Measurements from ENCODE around the gene NCMAP. TPM values are rescaled to one million over a fixed set of nuclear protein-coding genes. Genes with fewer than 3 reads are reported as not detected.
"Not testable (repeated sequence)": the region's sequence is repeated elsewhere in the genome, so short reads cannot be mapped to it uniquely, and the experiment has no call there.

Gene NCMAP
- total RNA-seq, 1 donor from 2014 or later = 2.1 TPM

GRCh38 chr1:24526940-24527542, 28.8 kb upstream of the NCMAP start:
- Mint-ChIP-seq H3K27me3 (no peaks in the 10 kb centered on the region), H3K27ac (no peak overlapping the region), H3K9me3 (no peaks in the 10 kb centered on the region), H3K36me3 (no peaks in the 10 kb centered on the region), H3K4me1 (ENCODE audit: unreplicated experiment) (peaks cover 5% of the 10 kb centered on the region), H3K4me3 (no peak overlapping the region)
- peak; percentile 76 for TF ChIP-seq CTCF (conservative IDR thresholded peaks at IDR 0.05)
- DNase-seq (ENCODE audit: extremely low spot score, unreplicated experiment) = no peak

GRCh38 chr1:24528744-24529143, 27.1 kb upstream of the NCMAP start:
- DNase-seq (ENCODE audit: extremely low spot score, unreplicated experiment) = no peak
- Mint-ChIP-seq H3K9me3 (no peaks in the 10 kb centered on the region), H3K4me3 (no peak overlapping the region), H3K36me3 (no peaks in the 10 kb centered on the region), H3K4me1 (ENCODE audit: unreplicated experiment) (peaks cover 5% of the 10 kb centered on the region), H3K27me3 (no peaks in the 10 kb centered on the region), H3K27ac (no peak overlapping the region)
- no peak for TF ChIP-seq CTCF (conservative IDR thresholded peaks at IDR 0.05)

GRCh38 chr1:24529292-24529691, 26.6 kb upstream of the NCMAP start:
- H3K27ac Mint-ChIP-seq; H3K4me1 Mint-ChIP-seq (ENCODE audit: unreplicated experiment); H3K4me3 Mint-ChIP-seq; H3K36me3 Mint-ChIP-seq; H3K27me3 Mint-ChIP-seq; DNase-seq (ENCODE audit: extremely low spot score, unreplicated experiment); H3K9me3 Mint-ChIP-seq: not testable (repeated sequence)

GRCh38 chr1:24535021-24535424, 20.9 kb upstream of the NCMAP start:
- Mint-ChIP-seq H3K36me3 (peaks cover 4% of the 10 kb centered on the region), H3K4me1 (ENCODE audit: unreplicated experiment) (peaks cover 13% of the 10 kb centered on the region), H3K9me3 (no peaks in the 10 kb centered on the region), H3K4me3 (no peak overlapping the region), H3K27ac (no peak overlapping the region), H3K27me3 (no peaks in the 10 kb centered on the region)
- DNase-seq (ENCODE audit: extremely low spot score, unreplicated experiment) = no peak
- no peak for TF ChIP-seq CTCF (conservative IDR thresholded peaks at IDR 0.05)

- Mint-ChIP-seq H3K4me3 (no peak overlapping the region), H3K4me1 (ENCODE audit: unreplicated experiment) (peaks cover 20% of the 10 kb centered on the region), H3K9me3 (no peaks in the 10 kb centered on the region), H3K36me3 (peaks cover 4% of the 10 kb centered on the region), H3K27me3 (no peaks in the 10 kb centered on the region), H3K27ac (no peak overlapping the region)
- no peak for DNase-seq (ENCODE audit: extremely low spot score, unreplicated experiment)
- TF ChIP-seq CTCF (conservative IDR thresholded peaks at IDR 0.05) = no peak
Observed at GRCh38 chr1:24535778-24536177, 20.1 kb upstream of the NCMAP start.

GRCh38 chr1:24536391-24536840, 19.5 kb upstream of the NCMAP start:
- H3K9me3 Mint-ChIP-seq = no peaks in the 10 kb centered on the region
- no peaks in the 10 kb centered on the region for H3K27me3 Mint-ChIP-seq
- no peak overlapping the region for H3K27ac Mint-ChIP-seq
- peaks cover 4% of the 10 kb centered on the region for H3K36me3 Mint-ChIP-seq
- DNase-seq (ENCODE audit: extremely low spot score, unreplicated experiment) = no peak
- H3K4me3 Mint-ChIP-seq = no peak overlapping the region
- no peak for TF ChIP-seq CTCF (conservative IDR thresholded peaks at IDR 0.05)
- H3K4me1 Mint-ChIP-seq (ENCODE audit: unreplicated experiment) = peaks cover 27% of the 10 kb centered on the region

Data from type B pancreatic cell (in vitro differentiated cells).